ENCODE data around the gene FAM234B. TPM values are rescaled to one million over a fixed set of nuclear protein-coding genes. Genes with fewer than 3 reads are reported as not detected.

The FAM234B gene
- total RNA-seq, 1 experiment from 2014 or later: 3.3 TPM

DNA sequence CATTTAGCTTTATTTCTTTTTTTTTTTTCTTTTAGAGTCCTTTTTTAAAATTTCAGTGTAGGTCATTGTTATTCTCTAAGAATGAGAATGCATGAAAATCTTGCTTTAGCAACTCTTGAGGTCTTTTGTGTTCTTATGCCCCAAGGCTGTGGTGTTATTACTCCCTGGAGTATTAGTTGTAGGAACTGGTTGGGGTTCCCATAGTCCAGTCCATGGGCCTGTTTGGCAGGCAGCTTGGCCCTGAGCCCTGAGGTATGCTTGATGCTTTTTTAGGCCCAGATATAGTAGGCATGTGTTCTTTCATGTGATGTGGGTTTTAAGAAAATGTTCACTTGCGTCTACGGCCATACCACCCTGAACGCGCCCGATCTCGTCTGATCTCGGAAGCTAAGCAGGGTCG lies 1.6 kb downstream of the FAM234B start:
- 0 out of 2 replicates have a peak, but pooled peaks cover 4% of the 10 kb centered on the region for H3K4me1 ChIP-seq (ENCODE audit: insufficient read depth, low read length)
- ChIA-PET CTCF (no interaction called here), POLR2A (ENCODE audit: unreplicated experiment) (no interaction called here)
- H3K9ac ChIP-seq (ENCODE audit: low read length): no peak overlapping the region
- no peak overlapping the region for H3K27ac ChIP-seq (ENCODE audit: low read length)
- DNase-seq (no peak), ATAC-seq (no peak)
- no peaks in the 10 kb centered on the region for H4K20me1 ChIP-seq (ENCODE audit: low read length)
- H3K27me3 ChIP-seq (ENCODE audit: low read length): no peaks in the 10 kb centered on the region
- no peaks in the 10 kb centered on the region for H3F3A ChIP-seq (ENCODE audit: low read length, unreplicated experiment)
- no peaks in the 10 kb centered on the region for H3K36me3 ChIP-seq (ENCODE audit: low read depth, low read length)
- no peak for TF ChIP-seq EZH2phosphoT487 (IDR thresholded peaks at IDR 0.05; ENCODE audit: borderline replicate concordance, low read length)
- TF ChIP-seq EZH2 (IDR thresholded peaks at IDR 0.05; ENCODE audit: low read length, unreplicated experiment): no peak
- TF ChIP-seq, protein P1, sequence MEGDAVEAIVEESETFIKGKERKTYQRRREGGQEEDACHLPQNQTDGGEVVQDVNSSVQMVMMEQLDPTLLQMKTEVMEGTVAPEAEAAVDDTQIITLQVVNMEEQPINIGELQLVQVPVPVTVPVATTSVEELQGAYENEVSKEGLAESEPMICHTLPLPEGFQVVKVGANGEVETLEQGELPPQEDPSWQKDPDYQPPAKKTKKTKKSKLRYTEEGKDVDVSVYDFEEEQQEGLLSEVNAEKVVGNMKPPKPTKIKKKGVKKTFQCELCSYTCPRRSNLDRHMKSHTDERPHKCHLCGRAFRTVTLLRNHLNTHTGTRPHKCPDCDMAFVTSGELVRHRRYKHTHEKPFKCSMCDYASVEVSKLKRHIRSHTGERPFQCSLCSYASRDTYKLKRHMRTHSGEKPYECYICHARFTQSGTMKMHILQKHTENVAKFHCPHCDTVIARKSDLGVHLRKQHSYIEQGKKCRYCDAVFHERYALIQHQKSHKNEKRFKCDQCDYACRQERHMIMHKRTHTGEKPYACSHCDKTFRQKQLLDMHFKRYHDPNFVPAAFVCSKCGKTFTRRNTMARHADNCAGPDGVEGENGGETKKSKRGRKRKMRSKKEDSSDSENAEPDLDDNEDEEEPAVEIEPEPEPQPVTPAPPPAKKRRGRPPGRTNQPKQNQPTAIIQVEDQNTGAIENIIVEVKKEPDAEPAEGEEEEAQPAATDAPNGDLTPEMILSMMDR (conservative IDR thresholded peaks at IDR 0.05; ENCODE audit: low read depth, low read length): no peak
- no peaks in the 10 kb centered on the region for H3K9me2 ChIP-seq (replicated peaks; ENCODE audit: low read length)
- no peak overlapping the region for H3K4me3 ChIP-seq (ENCODE audit: low read length)
- H3K79me2 ChIP-seq (ENCODE audit: low read length): no peaks in the 10 kb centered on the region
- H3K4me2 ChIP-seq (ENCODE audit: low read length): no peak overlapping the region
- H2AFZ ChIP-seq (ENCODE audit: low read length): no peak overlapping the region
- no TSS peak for BruUV-seq (replicated peaks)
- intact Hi-C loops (cut with micrococcal nuclease): loop anchor here (10.0 kb wide), 1 partner anchor 49 kb away; no protein-coding TSS in a partner anchor
- no peaks in the 10 kb centered on the region for H3K9me3 ChIP-seq (ENCODE audit: low read length)

DNA sequence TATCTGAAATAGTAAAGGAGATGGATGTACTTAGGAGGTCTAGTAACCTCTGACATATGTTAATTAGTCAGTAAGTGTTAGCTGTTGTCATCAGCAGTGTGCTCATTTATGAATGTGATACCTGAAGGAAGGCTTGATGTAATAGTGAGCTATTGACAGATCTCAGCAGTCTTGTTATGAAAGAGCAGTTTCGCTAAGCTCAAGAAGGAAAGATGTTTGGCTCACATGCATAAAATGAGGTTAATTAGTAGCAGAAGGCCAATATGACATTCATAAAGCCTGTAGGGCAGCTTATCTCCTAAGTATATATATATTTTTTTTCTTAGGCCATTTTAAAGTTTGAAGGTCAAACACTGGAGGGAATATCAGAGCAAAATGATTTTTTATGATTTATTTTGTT lies 2.8 kb downstream of the FAM234B start:
- H3K4me2 ChIP-seq (ENCODE audit: low read length): no peak overlapping the region
- H2AFZ ChIP-seq (ENCODE audit: low read length): no peak overlapping the region
- BruUV-seq (replicated peaks): no TSS peak
- no peaks in the 10 kb centered on the region for H3K9me3 ChIP-seq (ENCODE audit: low read length)
- no peaks in the 10 kb centered on the region for H3K27me3 ChIP-seq (ENCODE audit: low read length)
- CTCF ChIA-PET: no interaction called here
- no peaks in the 10 kb centered on the region for H3K79me2 ChIP-seq (ENCODE audit: low read length)
- H3K9me2 ChIP-seq (replicated peaks; ENCODE audit: low read length): no peaks in the 10 kb centered on the region
- 0 out of 2 replicates have a peak, but pooled peaks cover 4% of the 10 kb centered on the region for H3K4me1 ChIP-seq (ENCODE audit: insufficient read depth, low read length)
- POLR2A ChIA-PET (ENCODE audit: unreplicated experiment): no interaction called here
- TF ChIP-seq EZH2 (IDR thresholded peaks at IDR 0.05; ENCODE audit: low read length, unreplicated experiment): no peak
- TF ChIP-seq, protein P1 (conservative IDR thresholded peaks at IDR 0.05; ENCODE audit: low read depth, low read length): no peak
- no peak for TF ChIP-seq EZH2phosphoT487 (IDR thresholded peaks at IDR 0.05; ENCODE audit: borderline replicate concordance, low read length)
- intact Hi-C loops (cut with micrococcal nuclease): loop anchor here (10.0 kb wide), 1 partner anchor 48 kb away; no protein-coding TSS in a partner anchor
- no peaks in the 10 kb centered on the region for H3F3A ChIP-seq (ENCODE audit: low read length, unreplicated experiment)
- ATAC-seq (no peak), DNase-seq (no peak)
- no peak overlapping the region for H3K27ac ChIP-seq (ENCODE audit: low read length)
- no peaks in the 10 kb centered on the region for H3K36me3 ChIP-seq (ENCODE audit: low read depth, low read length)
- H3K9ac ChIP-seq (ENCODE audit: low read length): no peak overlapping the region
- no peaks in the 10 kb centered on the region for H4K20me1 ChIP-seq (ENCODE audit: low read length)
- no peak overlapping the region for H3K4me3 ChIP-seq (ENCODE audit: low read length)

DNA sequence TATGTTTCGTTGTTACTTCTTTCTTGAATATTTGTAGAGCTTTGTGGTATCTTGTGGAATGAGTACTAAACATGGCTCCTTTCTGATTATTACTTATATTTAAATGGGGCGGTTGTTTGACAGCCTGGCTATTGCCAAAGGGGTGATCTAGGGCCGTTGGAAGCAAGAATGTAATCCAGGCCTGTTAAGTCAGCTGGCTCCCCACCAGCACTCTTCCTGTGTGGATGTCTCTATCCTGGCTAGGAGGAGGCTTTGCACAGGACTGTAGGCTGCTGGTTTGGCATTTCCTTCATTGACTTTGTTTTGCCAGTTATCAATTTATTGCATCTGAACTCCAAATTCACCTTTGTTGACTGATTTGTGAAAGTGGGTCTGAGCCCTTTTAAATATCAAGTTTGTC lies 5.6 kb downstream of the FAM234B start:
- Histone ChIP-seq H3K4me1 (ENCODE audit: insufficient read depth, low read length) (0 out of 2 replicates have a peak, but pooled peaks cover 4% of the 10 kb centered on the region), H4K20me1 (ENCODE audit: low read length) (no peaks in the 10 kb centered on the region), H3K4me3 (ENCODE audit: low read length) (no peak overlapping the region), H3F3A (ENCODE audit: low read length, unreplicated experiment) (no peaks in the 10 kb centered on the region), H3K9ac (ENCODE audit: low read length) (no peak overlapping the region), H3K9me2 (replicated peaks; ENCODE audit: low read length) (no peaks in the 10 kb centered on the region), H3K9me3 (ENCODE audit: low read length) (no peaks in the 10 kb centered on the region), H3K27me3 (ENCODE audit: low read length) (no peaks in the 10 kb centered on the region), H3K36me3 (ENCODE audit: low read depth, low read length) (no peaks in the 10 kb centered on the region), H3K4me2 (ENCODE audit: low read length) (no peak overlapping the region), H3K79me2 (ENCODE audit: low read length) (no peaks in the 10 kb centered on the region), H3K27ac (ENCODE audit: low read length) (no peak overlapping the region), H2AFZ (ENCODE audit: low read length) (no peak overlapping the region)
- no TSS peak for BruUV-seq (replicated peaks)
- TF ChIP-seq EZH2phosphoT487 (IDR thresholded peaks at IDR 0.05; ENCODE audit: borderline replicate concordance, low read length) (no peak), EZH2 (IDR thresholded peaks at IDR 0.05; ENCODE audit: low read length, unreplicated experiment) (no peak)
- TF ChIP-seq, protein P1 (conservative IDR thresholded peaks at IDR 0.05; ENCODE audit: low read depth, low read length): no peak
- DNase-seq (no peak), ATAC-seq (no peak)
- ChIA-PET CTCF (no interaction called here), POLR2A (ENCODE audit: unreplicated experiment) (no interaction called here)
- intact Hi-C loops (cut with micrococcal nuclease): loop anchor here (10.0 kb wide), 1 partner anchor 45 kb away; no protein-coding TSS in a partner anchor

Measured in PC-3 (cell line).